ENCODE results near the gene RABGAP1L. TPM values are rescaled to one million over a fixed set of nuclear protein-coding genes. Genes with fewer than 3 reads are reported as not detected.
A peak's percentile ranks its signal among the peaks of the same experiment; 100 is the strongest.

The RABGAP1L gene
- total RNA-seq, 2 experiments from 2014 or later = 47.4 to 53.3 TPM

- H3K27me3 Mint-ChIP-seq = no peaks in the 10 kb centered on the region
- no peak overlapping the region for H3K27ac Mint-ChIP-seq
- H3K36me3 Mint-ChIP-seq (ENCODE audit: low read depth) = peaks cover 38% of the 10 kb centered on the region
- no peaks in the 10 kb centered on the region for H3K9me3 Mint-ChIP-seq
- ChIA-PET CTCF (interaction anchor here (1.3 kb wide), 1 partner anchor 16 kb away, joined by 5 read pairs; no protein-coding TSS in a partner anchor), POLR2A (no interaction called here)
- H3K4me1 Mint-ChIP-seq = peaks cover 34% of the 10 kb centered on the region
- H3K4me3 Mint-ChIP-seq = no peak overlapping the region
- no peak for DNase-seq
Observed at GRCh38 chr1:174991473-174991872, 832.2 kb downstream of the RABGAP1L start.

GRCh38 chr1:174995121-174995520, 835.8 kb downstream of the RABGAP1L start:
- Mint-ChIP-seq H3K9me3 (no peaks in the 10 kb centered on the region), H3K4me1 (peaks cover 28% of the 10 kb centered on the region), H3K27me3 (no peaks in the 10 kb centered on the region), H3K4me3 (no peak overlapping the region), H3K36me3 (ENCODE audit: low read depth) (peaks cover 23% of the 10 kb centered on the region), H3K27ac (no peak overlapping the region)
- ChIA-PET CTCF (interaction anchor here (1.8 kb wide), 1 partner anchor 12 kb away, joined by 3 read pairs; no protein-coding TSS in a partner anchor), POLR2A (no interaction called here)
- DNase-seq = no peak

GRCh38 chr1:174995916-174996315, 836.6 kb downstream of the RABGAP1L start:
- H3K27ac Mint-ChIP-seq = no peak overlapping the region
- ChIA-PET CTCF (interaction anchor here (1.8 kb wide), 1 partner anchor 13 kb away, joined by 3 read pairs; no protein-coding TSS in a partner anchor), POLR2A (no interaction called here)
- H3K27me3 Mint-ChIP-seq = no peaks in the 10 kb centered on the region
- peaks cover 22% of the 10 kb centered on the region for H3K36me3 Mint-ChIP-seq (ENCODE audit: low read depth)
- no peaks in the 10 kb centered on the region for H3K9me3 Mint-ChIP-seq
- H3K4me1 Mint-ChIP-seq = peaks cover 22% of the 10 kb centered on the region
- H3K4me3 Mint-ChIP-seq = no peak overlapping the region
- DNase-seq = no peak

GRCh38 chr1:174996476-174996875, 837.2 kb downstream of the RABGAP1L start:
- no peak for DNase-seq
- Mint-ChIP-seq H3K4me1 (peaks cover 24% of the 10 kb centered on the region), H3K9me3 (no peaks in the 10 kb centered on the region), H3K4me3 (no peak overlapping the region), H3K36me3 (ENCODE audit: low read depth) (peaks cover 24% of the 10 kb centered on the region), H3K27ac (no peak overlapping the region), H3K27me3 (no peaks in the 10 kb centered on the region)
- POLR2A ChIA-PET = no interaction called here
- CTCF ChIA-PET = interaction anchor here (1.8 kb wide), 1 partner anchor 13 kb away, joined by 3 read pairs; no protein-coding TSS in a partner anchor

- DNase-seq = no peak
- peaks cover 26% of the 10 kb centered on the region for H3K36me3 Mint-ChIP-seq (ENCODE audit: low read depth)
- ChIA-PET POLR2A (no interaction called here), CTCF (interaction anchor here (1.8 kb wide), 1 partner anchor 14 kb away, joined by 3 read pairs; no protein-coding TSS in a partner anchor)
- H3K27me3 Mint-ChIP-seq = no peaks in the 10 kb centered on the region
- H3K4me1 Mint-ChIP-seq = peaks cover 26% of the 10 kb centered on the region
- H3K27ac Mint-ChIP-seq = no peak overlapping the region
- no peaks in the 10 kb centered on the region for H3K9me3 Mint-ChIP-seq
- H3K4me3 Mint-ChIP-seq = no peak overlapping the region
Observed at GRCh38 chr1:174997041-174997440, 837.7 kb downstream of the RABGAP1L start.

GRCh38 chr1:174998569-174999215, 839.4 kb downstream of the RABGAP1L start:
- Mint-ChIP-seq H3K36me3 (ENCODE audit: low read depth) (peaks cover 25% of the 10 kb centered on the region), H3K4me1 (peaks cover 39% of the 10 kb centered on the region), H3K27ac (no peak overlapping the region), H3K4me3 (no peak overlapping the region), H3K27me3 (no peaks in the 10 kb centered on the region), H3K9me3 (no peaks in the 10 kb centered on the region)
- ChIA-PET CTCF (interaction anchor here (1.0 to 2.9 kb wide), 11 partner anchors 9 to 199 kb away, joined by 3 to 13 read pairs (median 6); partner anchors contain the start of gene MRPS14), POLR2A (interaction anchor here (1.0 to 1.8 kb wide), 4 partner anchors 25 to 199 kb away, joined by 3 to 10 read pairs (median 6); partner anchors contain the start of gene MRPS14)
- DNase-seq = peak; percentile 58

GRCh38 chr1:174999216-174999935, 840.1 kb downstream of the RABGAP1L start:
- Mint-ChIP-seq H3K4me1 (peaks cover 42% of the 10 kb centered on the region), H3K27ac (no peak overlapping the region), H3K4me3 (no peak overlapping the region), H3K36me3 (ENCODE audit: low read depth) (peaks cover 20% of the 10 kb centered on the region), H3K9me3 (no peaks in the 10 kb centered on the region), H3K27me3 (no peaks in the 10 kb centered on the region)
- DNase-seq = peak; percentile 97
- CTCF ChIA-PET = interaction anchor here (1.0 to 2.9 kb wide), 13 partner anchors 8 to 200 kb away, joined by 3 to 13 read pairs (median 6); partner anchors contain the start of gene MRPS14
- POLR2A ChIA-PET = interaction anchor here (0.5 to 1.8 kb wide), 6 partner anchors 24 to 200 kb away, joined by 3 to 10 read pairs (median 4); partner anchors contain the start of gene MRPS14

GRCh38 chr1:174999936-175000696, 840.8 kb downstream of the RABGAP1L start, which contains the start of gene CACYBP:
TSS of gene CACYBP (plus strand) at chr1:174999947. CDS start at chr1:175000181, 234 bp downstream.
- Mint-ChIP-seq H3K9me3 (no peaks in the 10 kb centered on the region), H3K4me3 (no peak within 1 kb of the TSS), H3K4me1 (peaks cover 47% of the 10 kb centered on the region), H3K36me3 (ENCODE audit: low read depth) (peaks cover 23% of the 10 kb centered on the region), H3K27ac (no peak within 1 kb of the TSS), H3K27me3 (no peaks in the 10 kb centered on the region)
- DNase-seq = peak; percentile 45
- ChIA-PET CTCF (interaction anchor here (1.1 to 2.9 kb wide), 10 partner anchors 9 to 200 kb away, joined by 3 to 13 read pairs (median 7); partner anchors contain the start of gene MRPS14), POLR2A (interaction anchor here (0.6 to 1.8 kb wide), 4 partner anchors 11 to 200 kb away, joined by 3 to 10 read pairs (median 6); partner anchors contain the start of gene MRPS14)

GRCh38 chr1:175000697-175001187, 841.4 kb downstream of the RABGAP1L start:
- peaks cover 29% of the 10 kb centered on the region for H3K36me3 Mint-ChIP-seq (ENCODE audit: low read depth)
- CTCF ChIA-PET = interaction anchor here (1.1 to 2.9 kb wide), 7 partner anchors 9 to 29 kb away, joined by 3 to 13 read pairs (median 7); partner anchors contain the start of gene MRPS14
- no peaks in the 10 kb centered on the region for H3K9me3 Mint-ChIP-seq
- no peak overlapping the region for H3K27ac Mint-ChIP-seq
- POLR2A ChIA-PET = interaction anchor here (0.6 kb wide), 1 partner anchor 10 kb away, joined by 3 read pairs; no protein-coding TSS in a partner anchor
- no peak overlapping the region for H3K4me3 Mint-ChIP-seq
- peaks cover 51% of the 10 kb centered on the region for H3K4me1 Mint-ChIP-seq
- H3K27me3 Mint-ChIP-seq = no peaks in the 10 kb centered on the region
- no peak for DNase-seq

GRCh38 chr1:175002910-175003517, 843.7 kb downstream of the RABGAP1L start:
- Mint-ChIP-seq H3K9me3 (no peaks in the 10 kb centered on the region), H3K36me3 (ENCODE audit: low read depth) (peaks cover 40% of the 10 kb centered on the region), H3K4me1 (peaks cover 52% of the 10 kb centered on the region), H3K27me3 (no peaks in the 10 kb centered on the region), H3K4me3 (peak overlapping the region; percentile 11), H3K27ac (peak overlapping the region; percentile 51)
- DNase-seq = no peak
- ChIA-PET POLR2A (interaction anchor here (0.7 kb wide), 1 partner anchor 20 kb away, joined by 4 read pairs; the partner anchor contains the start of gene MRPS14), CTCF (interaction anchor here (0.7 to 1.8 kb wide), 5 partner anchors 14 to 20 kb away, joined by 3 to 4 read pairs (median 3); partner anchors contain the start of gene MRPS14)

GRCh38 chr1:175003521-175003920, 844.2 kb downstream of the RABGAP1L start:
- H3K4me3 Mint-ChIP-seq = peak overlapping the region; percentile 4
- CTCF ChIA-PET = interaction anchor here (0.7 to 1.8 kb wide), 3 partner anchors 13 to 20 kb away, joined by 3 to 4 read pairs (median 4); partner anchors contain the start of gene MRPS14

More at GRCh38 chr1:175003521-175003920, 844.2 kb downstream of the RABGAP1L start:
- Mint-ChIP-seq H3K27me3 (no peaks in the 10 kb centered on the region), H3K36me3 (ENCODE audit: low read depth) (peaks cover 45% of the 10 kb centered on the region), H3K4me1 (peaks cover 52% of the 10 kb centered on the region), H3K27ac (peak overlapping the region; percentile 51), H3K9me3 (no peaks in the 10 kb centered on the region)
- DNase-seq = no peak
- POLR2A ChIA-PET = no interaction called here
